ENCODE results near the gene LRFN4. TPM values are rescaled to one million over a fixed set of nuclear protein-coding genes. Genes with fewer than 3 reads are reported as not detected.

Gene LRFN4
- total RNA-seq, 4 donors from 2014 or later, result 10.2 to 16.6 (median 12.4) TPM

DNA sequence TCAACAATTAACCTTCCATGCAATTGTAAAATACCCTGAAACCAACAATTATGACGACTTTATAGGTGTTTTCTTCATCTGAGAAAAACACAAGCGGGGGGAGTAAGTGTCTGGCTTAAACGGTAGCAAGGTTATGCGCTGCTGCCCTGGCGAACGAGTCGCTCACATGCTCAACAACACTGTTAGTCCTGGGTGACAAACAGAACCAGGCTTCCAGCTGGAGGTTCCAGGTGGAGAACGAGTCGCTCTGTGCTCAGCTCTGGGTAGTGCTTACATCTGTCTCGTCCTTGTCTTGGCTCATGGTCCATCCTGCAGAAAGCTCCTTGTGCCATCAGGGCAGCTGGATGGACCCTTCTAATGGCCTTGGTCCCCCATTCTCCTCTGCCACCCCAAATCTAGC lies 53.2 kb downstream of the LRFN4 start:
- ATAC-seq (ENCODE audit: low FRiP score), result no peak
- TF ChIP-seq, protein P1, sequence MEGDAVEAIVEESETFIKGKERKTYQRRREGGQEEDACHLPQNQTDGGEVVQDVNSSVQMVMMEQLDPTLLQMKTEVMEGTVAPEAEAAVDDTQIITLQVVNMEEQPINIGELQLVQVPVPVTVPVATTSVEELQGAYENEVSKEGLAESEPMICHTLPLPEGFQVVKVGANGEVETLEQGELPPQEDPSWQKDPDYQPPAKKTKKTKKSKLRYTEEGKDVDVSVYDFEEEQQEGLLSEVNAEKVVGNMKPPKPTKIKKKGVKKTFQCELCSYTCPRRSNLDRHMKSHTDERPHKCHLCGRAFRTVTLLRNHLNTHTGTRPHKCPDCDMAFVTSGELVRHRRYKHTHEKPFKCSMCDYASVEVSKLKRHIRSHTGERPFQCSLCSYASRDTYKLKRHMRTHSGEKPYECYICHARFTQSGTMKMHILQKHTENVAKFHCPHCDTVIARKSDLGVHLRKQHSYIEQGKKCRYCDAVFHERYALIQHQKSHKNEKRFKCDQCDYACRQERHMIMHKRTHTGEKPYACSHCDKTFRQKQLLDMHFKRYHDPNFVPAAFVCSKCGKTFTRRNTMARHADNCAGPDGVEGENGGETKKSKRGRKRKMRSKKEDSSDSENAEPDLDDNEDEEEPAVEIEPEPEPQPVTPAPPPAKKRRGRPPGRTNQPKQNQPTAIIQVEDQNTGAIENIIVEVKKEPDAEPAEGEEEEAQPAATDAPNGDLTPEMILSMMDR (IDR thresholded peaks at IDR 0.05), result no peak
- DNase-seq (ENCODE audit: low spot score), result no peak

Other genes with a start within 250 kb of the LRFN4 start
- gene RBM14, start 240.4 kb upstream of the LRFN4 start, total RNA-seq, result 10 to 100 TPM; 38.3 to 74.2 (median 55.7) TPM
- 10 to 100 TPM; 63.1 to 90.8 (median 78.3) TPM for gene RBM4, start 218.4 kb upstream of the LRFN4 start, total RNA-seq
- gene RBM4B, start 179.2 kb upstream of the LRFN4 start, total RNA-seq, result 10 to 100 TPM in 3 of 4 donors, 1 to 10 TPM in 1; 7.8 to 13.9 (median 11.2) TPM
- 10 to 100 TPM in 2 of 4 donors, 1 to 10 TPM in 2; 1.6 to 14.4 (median 8.6) TPM for gene SPTBN2, start 127.8 kb upstream of the LRFN4 start, total RNA-seq
- gene RCE1, start 13.6 kb upstream of the LRFN4 start, total RNA-seq, result 10 to 100 TPM; 12.8 to 20.4 (median 14.5) TPM
- gene PC, start 101.3 kb downstream of the LRFN4 start, total RNA-seq, result 100 to 1,000 TPM in 3 of 4 donors, 10 to 100 TPM in 1; 91.0 to 240 (median 134) TPM
- not detected for gene C11orf86, start 118.2 kb downstream of the LRFN4 start, total RNA-seq
- 1 to 10 TPM in 1 of 4 donors, under 1 TPM in 2, not detected in 1; 0.36 to 1.8 (median 0.37) TPM for gene SYT12, start 166.1 kb downstream of the LRFN4 start, total RNA-seq
- 10 to 100 TPM in 3 of 4 donors, 1 to 10 TPM in 1; 6.9 to 29.9 (median 22.6) TPM for gene RHOD, start 199.8 kb downstream of the LRFN4 start, total RNA-seq